Breast epithelium (tissue), 4 donors: ENCODE measurements around the gene CTXND1. TPM values are rescaled to one million over a fixed set of nuclear protein-coding genes. Genes with fewer than 3 reads are reported as not detected.
"Not testable (repeated sequence)": the region's sequence is repeated elsewhere in the genome, so short reads cannot be mapped to it uniquely, and the experiment has no call there.

Experiments used
- DNase-seq, 2 donors: peaks; one replicate each; pipeline ENCODE4 v3.0.0-alpha.2; 2019; ENCODE audit warnings: low spot score in 2 of 2
- H3K27ac ChIP-seq, 2 donors: fragments of 200-600 bp; sonication (generic) in 1 of 2; one replicate each; pipeline ENCODE4 v1.5.1; 2016 to 2019; ENCODE audit warnings: mild to moderate bottlenecking in 1 of 2
- H3K27me3 ChIP-seq, 2 donors: fragments of 200-600 bp; sonication (generic) in 1 of 2; one replicate each; pipeline versions ENCODE4 v1.5.1 to v1.6.0; 2017 to 2019; ENCODE audit warnings: control low read depth in 1 of 2, mild to moderate bottlenecking in 1 of 2
- H3K36me3 ChIP-seq: fragments of 200-600 bp; one replicate; pipeline ENCODE4 v1.5.1; 2019
- H3K4me1 ChIP-seq, 2 donors: fragments of 200-600 bp; sonication (generic); one replicate each; pipeline ENCODE4 v1.5.1; 2016 to 2019; ENCODE audit warnings: control low read depth in 1 of 2
- H3K4me3 ChIP-seq, 3 donors: fragments of 200-600 bp; sonication (generic); 1 replicate in 2 of 3; 2 replicates in 1 of 3; pipeline ENCODE4 v1.5.1; 2016 to 2019; ENCODE audit warnings: mild to moderate bottlenecking in 3 of 3, moderate library complexity in 2 of 3
- H3K9me3 ChIP-seq, 2 donors: fragments of 200-600 bp; sonication (generic) in 1 of 2; one replicate each; pipeline ENCODE4 v1.5.1; 2016 to 2019; ENCODE audit warnings: control low read depth in 1 of 2
- POLR2A ChIP-seq: fragments of 450-650 bp; IDR thresholded peaks from one replicate; pipeline ENCODE4 v1.6.1; 2016; ENCODE audit warnings: antibody characterized with exemption, mild to moderate bottlenecking, moderate library complexity
- POLR2AphosphoS5 ChIP-seq, 3 donors: sonication (generic); formaldehyde crosslinking; IDR thresholded peaks; one replicate each; pipeline ENCODE4 v1.6.1; 2017; ENCODE audit warnings: antibody characterized with exemption in 3 of 3
- intact Hi-C: fragments of 100-400 bp; cut with DNase I; formaldehyde crosslinking; loops from one replicate; pipeline ENCODE4 v1.15.1; 2023; ENCODE audit warnings: low total_unique reads
- total RNA-seq, 3 donors: library from RNA; depleted of rRNA; stranded (reverse); fragments of >200 nt; gene quantifications; one replicate each; pipeline ENCODE4 v1.1.0, GENCODE V29; 2016
- TF ChIP-seq, protein P1 (sequence below), 3 donors: fragments of 450-650 bp; IDR thresholded peaks; one replicate each; pipeline ENCODE4 v1.5.1; 2016 to 2017; ENCODE audit warnings: antibody characterized with exemption in 3 of 3, mild to moderate bottlenecking in 3 of 3, moderate library complexity in 3 of 3

The CTXND1 gene
- total RNA-seq = not detected

DNA sequence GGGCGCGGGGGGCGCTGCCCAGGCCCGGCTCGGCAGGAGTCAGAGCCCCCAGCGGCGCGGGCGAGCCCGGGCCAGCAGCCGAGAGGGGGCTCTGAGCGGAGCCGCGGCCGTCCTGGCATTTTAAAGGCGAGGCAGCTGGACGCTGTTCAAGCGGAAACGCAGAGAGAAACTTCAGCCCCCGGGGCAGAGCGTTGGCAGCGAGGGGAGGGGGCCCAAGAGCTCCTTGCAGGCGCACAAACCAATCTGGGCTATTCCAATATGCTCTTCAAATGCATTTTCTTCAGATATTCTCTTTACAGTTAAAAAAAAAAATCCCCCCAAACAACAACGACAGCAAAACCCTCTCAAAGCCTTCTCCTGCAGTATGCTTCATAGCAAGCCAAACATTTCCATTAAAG is at the start of gene CTXND1:
TSS of gene CTXND1 (minus strand) at position 93 of the 398 bp plus-strand sequence. CDS start 50,264 bp downstream, outside the sequence.
- H3K4me3 ChIP-seq = peak within 1 kb of the TSS; percentile 2 to 67 (median 48)
- TF ChIP-seq, protein P1, sequence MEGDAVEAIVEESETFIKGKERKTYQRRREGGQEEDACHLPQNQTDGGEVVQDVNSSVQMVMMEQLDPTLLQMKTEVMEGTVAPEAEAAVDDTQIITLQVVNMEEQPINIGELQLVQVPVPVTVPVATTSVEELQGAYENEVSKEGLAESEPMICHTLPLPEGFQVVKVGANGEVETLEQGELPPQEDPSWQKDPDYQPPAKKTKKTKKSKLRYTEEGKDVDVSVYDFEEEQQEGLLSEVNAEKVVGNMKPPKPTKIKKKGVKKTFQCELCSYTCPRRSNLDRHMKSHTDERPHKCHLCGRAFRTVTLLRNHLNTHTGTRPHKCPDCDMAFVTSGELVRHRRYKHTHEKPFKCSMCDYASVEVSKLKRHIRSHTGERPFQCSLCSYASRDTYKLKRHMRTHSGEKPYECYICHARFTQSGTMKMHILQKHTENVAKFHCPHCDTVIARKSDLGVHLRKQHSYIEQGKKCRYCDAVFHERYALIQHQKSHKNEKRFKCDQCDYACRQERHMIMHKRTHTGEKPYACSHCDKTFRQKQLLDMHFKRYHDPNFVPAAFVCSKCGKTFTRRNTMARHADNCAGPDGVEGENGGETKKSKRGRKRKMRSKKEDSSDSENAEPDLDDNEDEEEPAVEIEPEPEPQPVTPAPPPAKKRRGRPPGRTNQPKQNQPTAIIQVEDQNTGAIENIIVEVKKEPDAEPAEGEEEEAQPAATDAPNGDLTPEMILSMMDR (IDR thresholded peaks at IDR 0.05) = no peak
- TF ChIP-seq POLR2AphosphoS5 (IDR thresholded peaks at IDR 0.05) (no peak), POLR2A (no peak)
- H3K27ac ChIP-seq = no peak within 1 kb of the TSS
- intact Hi-C loops = no loop called here
- no peaks in the 10 kb centered on the region for H3K36me3 ChIP-seq
- no peaks in the 10 kb centered on the region for H3K4me1 ChIP-seq
- H3K27me3 ChIP-seq = peaks cover 0 to 58% of the 10 kb centered on the region in 2 donors
- DNase-seq = no peak
- H3K9me3 ChIP-seq = no peaks in the 10 kb centered on the region

DNA sequence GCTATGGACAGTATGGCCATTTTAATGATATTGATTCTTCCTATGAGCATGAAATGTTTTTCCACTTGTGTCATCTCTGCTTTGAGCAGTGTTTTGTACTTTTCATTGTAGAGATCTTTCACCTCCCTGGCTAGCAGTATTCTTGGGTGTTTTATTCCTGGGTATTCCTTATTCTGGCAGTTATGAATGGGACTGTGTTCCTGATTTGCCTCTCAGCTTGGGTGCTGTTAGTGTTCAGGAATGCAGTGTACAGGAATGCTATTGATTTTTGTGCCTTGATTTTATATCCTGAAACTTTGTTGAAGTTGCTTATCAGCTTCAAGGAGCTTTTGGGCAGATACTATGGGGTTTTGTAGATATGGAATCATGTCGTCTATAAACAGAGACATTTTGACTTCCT is 49.5 kb upstream of the CTXND1 start:
- Histone ChIP-seq H3K27ac (no peak overlapping the region), H3K4me3 (no peak overlapping the region), H3K36me3 (no peaks in the 10 kb centered on the region), H3K9me3 (no peaks in the 10 kb centered on the region), H3K4me1 (no peaks in the 10 kb centered on the region), H3K27me3 (no peaks in the 10 kb centered on the region)
- TF ChIP-seq POLR2A = no peak
- TF ChIP-seq POLR2AphosphoS5 (IDR thresholded peaks at IDR 0.05) = no peak
- TF ChIP-seq, protein P1 (IDR thresholded peaks at IDR 0.05) = no peak
- intact Hi-C loops = no loop called here
- DNase-seq = no peak

DNA sequence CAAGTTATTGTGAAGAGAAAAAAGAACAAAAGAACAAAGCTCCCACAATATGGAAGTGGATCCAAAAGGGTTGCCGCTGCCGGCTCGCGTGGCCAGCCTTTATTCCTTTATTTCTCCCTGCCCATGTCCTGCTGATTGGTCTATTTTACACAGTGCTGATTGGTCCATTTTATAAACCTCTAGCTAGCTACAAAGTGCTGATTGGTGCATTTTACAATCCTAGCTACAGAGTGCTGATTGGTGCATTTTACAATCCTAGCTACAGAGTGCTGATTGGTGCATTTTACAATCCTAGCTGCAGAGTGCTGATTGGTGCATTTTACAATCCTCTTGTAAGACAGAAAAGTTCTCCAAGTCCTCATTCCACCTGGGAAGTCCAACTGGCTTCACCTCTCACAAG is 43.8 kb upstream of the CTXND1 start:
- H3K4me3 ChIP-seq, H3K27me3 ChIP-seq, intact Hi-C loops, H3K4me1 ChIP-seq, DNase-seq, H3K27ac ChIP-seq, H3K9me3 ChIP-seq, H3K36me3 ChIP-seq: not testable (repeated sequence)

DNA sequence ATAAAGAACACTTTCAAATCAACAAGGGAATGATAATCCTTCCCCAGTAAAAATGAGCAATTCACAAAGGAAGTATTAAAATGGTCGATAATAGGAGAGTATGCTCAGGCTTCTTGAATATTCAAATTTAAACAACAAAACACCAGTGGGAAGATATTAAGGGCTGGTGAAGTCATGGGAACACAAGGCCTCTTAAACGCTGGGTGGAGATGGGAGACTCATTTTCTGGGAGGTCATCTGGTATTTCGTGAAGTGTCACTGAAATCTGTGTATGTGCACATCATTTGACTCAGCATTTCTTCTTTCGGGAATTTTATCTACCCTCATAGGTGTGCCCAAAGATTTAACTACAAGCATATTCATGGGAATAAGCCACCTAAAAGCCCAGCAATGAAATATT is 40.1 kb upstream of the CTXND1 start:
- Histone ChIP-seq H3K36me3 (no peaks in the 10 kb centered on the region), H3K9me3 (no peaks in the 10 kb centered on the region), H3K27ac (no peak overlapping the region), H3K4me3 (no peak overlapping the region), H3K4me1 (no peaks in the 10 kb centered on the region), H3K27me3 (no peaks in the 10 kb centered on the region)
- TF ChIP-seq POLR2A (no peak), POLR2AphosphoS5 (IDR thresholded peaks at IDR 0.05) (no peak)
- TF ChIP-seq, protein P1 (IDR thresholded peaks at IDR 0.05) = no peak
- intact Hi-C loops = no loop called here
- DNase-seq = no peak

DNA sequence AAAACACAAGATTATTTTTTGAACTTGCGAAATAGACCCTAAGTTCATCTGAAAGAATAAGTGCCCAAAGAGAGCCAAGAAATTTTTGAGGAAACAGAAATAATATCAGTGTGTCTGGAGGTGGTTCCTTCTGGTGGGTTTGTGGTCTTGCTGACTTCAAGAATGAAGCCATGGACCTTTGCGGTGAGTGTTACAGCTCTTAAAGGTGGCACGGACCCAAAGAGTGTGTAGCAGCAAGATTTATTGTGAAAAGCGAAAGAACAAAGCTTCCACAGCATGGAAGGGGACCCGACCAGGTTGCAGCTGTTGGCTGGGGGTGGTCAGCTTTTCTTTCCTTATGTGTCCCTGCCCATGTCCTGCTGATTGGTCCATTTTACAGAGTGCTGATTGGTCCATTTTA is 38.9 kb upstream of the CTXND1 start:
- DNase-seq, intact Hi-C loops, H3K27me3 ChIP-seq: not testable (repeated sequence)

DNA sequence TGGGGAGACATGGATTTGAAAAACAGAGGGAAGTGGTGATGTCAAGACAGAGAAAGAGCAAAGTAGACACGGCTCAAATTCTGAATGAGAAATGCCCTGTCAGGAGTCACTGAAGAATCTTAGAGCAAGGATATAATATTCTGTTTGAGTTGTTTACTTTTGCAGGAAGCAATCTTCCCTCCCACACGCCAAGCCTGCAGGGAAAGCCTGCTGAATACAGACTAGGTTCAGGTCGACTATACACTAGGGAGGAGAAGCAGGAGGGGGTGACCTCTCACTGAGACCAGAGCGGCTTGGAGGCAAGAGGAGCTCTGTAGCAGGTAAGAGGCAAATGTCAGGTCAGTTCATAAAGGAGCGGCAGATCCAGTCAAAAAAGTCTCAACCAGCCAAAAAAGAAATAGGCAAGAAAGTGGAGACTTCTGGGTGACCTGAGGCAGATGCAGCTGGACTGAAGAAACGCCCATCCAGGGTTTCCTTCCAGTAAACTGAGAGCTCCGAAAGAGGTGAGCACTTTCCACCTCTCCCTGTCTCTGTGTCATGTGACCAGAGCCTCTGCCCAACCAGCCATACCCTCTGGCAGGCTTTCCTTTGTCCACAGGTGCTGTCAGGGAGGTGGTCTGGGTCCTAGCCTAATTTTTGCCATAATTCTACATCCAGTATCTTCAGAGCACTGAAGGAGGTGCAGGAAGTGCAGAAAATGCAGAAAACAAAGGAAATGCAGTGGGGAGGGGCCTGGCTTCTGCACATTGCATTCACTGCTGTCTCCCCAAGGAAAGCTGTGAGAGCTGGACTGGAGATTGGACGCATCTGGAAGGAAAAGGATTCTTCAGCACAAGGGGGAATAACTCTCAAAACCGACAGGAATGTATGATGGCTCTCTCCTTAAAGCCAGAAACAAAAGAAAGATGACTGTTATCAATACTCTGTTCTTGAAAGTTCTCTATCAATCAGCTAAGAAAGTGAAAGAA is 37.8 kb upstream of the CTXND1 start:
- DNase-seq = no peak
- no peak overlapping the region for H3K27ac ChIP-seq
- H3K4me1 ChIP-seq = no peaks in the 10 kb centered on the region
- intact Hi-C loops = no loop called here
- TF ChIP-seq, protein P1 (IDR thresholded peaks at IDR 0.05) = no peak
- TF ChIP-seq POLR2A (no peak), POLR2AphosphoS5 (IDR thresholded peaks at IDR 0.05) (no peak)
- peaks cover 0 to 4% of the 10 kb centered on the region in 2 donors for H3K27me3 ChIP-seq
- H3K36me3 ChIP-seq = no peaks in the 10 kb centered on the region
- no peaks in the 10 kb centered on the region for H3K9me3 ChIP-seq
- H3K4me3 ChIP-seq = no peak overlapping the region

More for the DNA sequence above, 38.9 kb upstream of the CTXND1 start:
- not testable (repeated sequence) for H3K27ac ChIP-seq, H3K9me3 ChIP-seq, H3K4me1 ChIP-seq, H3K36me3 ChIP-seq, H3K4me3 ChIP-seq
